Coronary artery (tissue), 2 donors: ENCODE results near the gene HSPA1L.
"Not testable (repeated sequence)": the region's sequence is repeated elsewhere in the genome, so short reads cannot be mapped to it uniquely, and the experiment has no call there.

Experiments
- DNase-seq: peaks from one replicate; pipeline ENCODE4 v3.0.0-alpha.2; 2017; ENCODE audit warnings: low spot score
- H3K27ac ChIP-seq, 2 donors: fragments of 200-600 bp; sonication (generic); one replicate each; pipeline ENCODE4 v1.5.1; 2016 to 2019
- H3K4me3 ChIP-seq: fragments of 200-600 bp; sonication (generic); 2 replicates; pipeline ENCODE4 v1.5.1; 2016; ENCODE audit warnings: mild to moderate bottlenecking, moderate library complexity
- CTCF ChIP-seq: fragments of 200-600 bp; sonication (generic); IDR thresholded peaks from one replicate; pipeline ENCODE4 v1.5.1; 2019; ENCODE audit warnings: antibody characterized with exemption

HSPA1L gene

GRCh38 chr6:31799781-31800180 lies 15.3 kb downstream of the HSPA1L start:
- peak overlapping the region in 1 of 2 donors; percentile 27 for H3K27ac ChIP-seq
- H3K4me3 ChIP-seq = no peak overlapping the region
- TF ChIP-seq CTCF = no peak
- no peak for DNase-seq

GRCh38 chr6:31797588-31797987 lies 17.5 kb downstream of the HSPA1L start:
- Histone ChIP-seq H3K4me3 (no peak overlapping the region), H3K27ac (no peak overlapping the region)
- TF ChIP-seq CTCF = no peak
- DNase-seq = no peak

- DNase-seq = no peak
- H3K27ac ChIP-seq = no peak overlapping the region
- no peak overlapping the region for H3K4me3 ChIP-seq
- no peak for TF ChIP-seq CTCF
These were observed 18.1 kb downstream of the HSPA1L start for GRCh38 chr6:31796993-31797385.

- peak within 1 kb of the TSS; percentile 91 to 97 for H3K27ac ChIP-seq
- peak; percentile 79 for TF ChIP-seq CTCF
- peak within 1 kb of the TSS; percentile 94 for H3K4me3 ChIP-seq
- peak; percentile 95 for DNase-seq
These were observed 19.3 kb downstream of the HSPA1L start, which contains the start of gene VARS1 for GRCh38 chr6:31795616-31796298. VARS1 (minus strand) TSS chr6:31795752; CDS start chr6:31795217, 535 bp downstream.

GRCh38 chr6:31794866-31795615 lies 20.0 kb downstream of the HSPA1L start:
- Histone ChIP-seq H3K27ac (peak overlapping the region; percentile 91 to 97), H3K4me3 (peak overlapping the region; percentile 94)
- peak; percentile 74 for DNase-seq
- TF ChIP-seq CTCF = no peak

- Histone ChIP-seq H3K27ac (peak overlapping the region; percentile 91 to 97), H3K4me3 (peak overlapping the region; percentile 94)
- no peak for TF ChIP-seq CTCF
- DNase-seq = no peak
These were observed 20.7 kb downstream of the HSPA1L start for GRCh38 chr6:31794294-31794865.

GRCh38 chr6:31793927-31794245 lies 21.2 kb downstream of the HSPA1L start:
- Histone ChIP-seq H3K4me3 (peak overlapping the region; percentile 94), H3K27ac (peak overlapping the region; percentile 91 to 97)

More at GRCh38 chr6:31793927-31794245, 21.2 kb downstream of the HSPA1L start:
- DNase-seq = not testable (repeated sequence)
